ENCODE results near the gene FER.

Gene FER

GRCh38 chr5:108730617-108731340, 16.9 kb upstream of the FER start:
- DNase-seq (ENCODE audit: insufficient read length, low spot score), result no peak
- no peak for TF ChIP-seq POLR2A (IDR thresholded peaks at IDR 0.05; ENCODE audit: low read depth, low read length)
- no peak for FAIRE-seq

- DNase-seq (ENCODE audit: insufficient read length, low spot score), result no peak
- TF ChIP-seq POLR2A (IDR thresholded peaks at IDR 0.05; ENCODE audit: low read depth, low read length), result no peak
- FAIRE-seq, result no peak
These were observed 11.9 kb upstream of the FER start for GRCh38 chr5:108735790-108736189.

- DNase-seq (ENCODE audit: insufficient read length, low spot score), result no peak
- TF ChIP-seq POLR2A (IDR thresholded peaks at IDR 0.05; ENCODE audit: low read depth, low read length), result no peak
- FAIRE-seq, result no peak
These were observed 10.8 kb upstream of the FER start for GRCh38 chr5:108736855-108737254.

GRCh38 chr5:108739376-108739775, 8.3 kb upstream of the FER start:
- DNase-seq (ENCODE audit: insufficient read length, low spot score), result no peak
- peak; percentile 52 for FAIRE-seq
- no peak for TF ChIP-seq POLR2A (IDR thresholded peaks at IDR 0.05; ENCODE audit: low read depth, low read length)

GRCh38 chr5:108739906-108740305, 7.8 kb upstream of the FER start:
- no peak for TF ChIP-seq POLR2A (IDR thresholded peaks at IDR 0.05; ENCODE audit: low read depth, low read length)
- no peak for FAIRE-seq
- no peak for DNase-seq (ENCODE audit: insufficient read length, low spot score)

GRCh38 chr5:108743319-108743718, 4.4 kb upstream of the FER start:
- no peak for DNase-seq (ENCODE audit: insufficient read length, low spot score)
- TF ChIP-seq POLR2A (IDR thresholded peaks at IDR 0.05; ENCODE audit: low read depth, low read length), result no peak
- FAIRE-seq, result no peak

GRCh38 chr5:108743846-108744245, 3.9 kb upstream of the FER start:
- FAIRE-seq (no peak), DNase-seq (ENCODE audit: insufficient read length, low spot score) (no peak)
- TF ChIP-seq POLR2A (IDR thresholded peaks at IDR 0.05; ENCODE audit: low read depth, low read length), result no peak

- no peak for DNase-seq (ENCODE audit: insufficient read length, low spot score)
- no peak for FAIRE-seq
- TF ChIP-seq POLR2A (IDR thresholded peaks at IDR 0.05; ENCODE audit: low read depth, low read length), result no peak
These were observed 455 bp upstream of the FER start for GRCh38 chr5:108747111-108747773.

GRCh38 chr5:108748401-108749127, 867 bp downstream of the FER start:
- TF ChIP-seq POLR2A (IDR thresholded peaks at IDR 0.05; ENCODE audit: low read depth, low read length), result peak; percentile 98
- DNase-seq (ENCODE audit: insufficient read length, low spot score) (peak; percentile 80), FAIRE-seq (peak; percentile 99)

GRCh38 chr5:108749128-108749861, 1.6 kb downstream of the FER start:
- no peak; the same call in 1 of the 2 replicates for TF ChIP-seq POLR2A (IDR thresholded peaks at IDR 0.05; ENCODE audit: low read depth, low read length)
- FAIRE-seq, result peak; percentile 72
- DNase-seq (ENCODE audit: insufficient read length, low spot score), result peak; percentile 51

- DNase-seq (ENCODE audit: insufficient read length, low spot score), result no peak
- no peak for TF ChIP-seq POLR2A (IDR thresholded peaks at IDR 0.05; ENCODE audit: low read depth, low read length)
- FAIRE-seq, result no peak
These were observed 5.6 kb downstream of the FER start for GRCh38 chr5:108753331-108753730.

GRCh38 chr5:108753877-108754276, 6.2 kb downstream of the FER start:
- DNase-seq (ENCODE audit: insufficient read length, low spot score) (no peak), FAIRE-seq (peak; percentile 97)
- TF ChIP-seq POLR2A (IDR thresholded peaks at IDR 0.05; ENCODE audit: low read depth, low read length), result no peak

GRCh38 chr5:108760512-108760911, 12.8 kb downstream of the FER start:
- FAIRE-seq (no peak), DNase-seq (ENCODE audit: insufficient read length, low spot score) (no peak)
- TF ChIP-seq POLR2A (IDR thresholded peaks at IDR 0.05; ENCODE audit: low read depth, low read length), result no peak

GRCh38 chr5:108762660-108763059, 15.0 kb downstream of the FER start:
- no peak for FAIRE-seq
- TF ChIP-seq POLR2A (IDR thresholded peaks at IDR 0.05; ENCODE audit: low read depth, low read length), result no peak

More at GRCh38 chr5:108762660-108763059, 15.0 kb downstream of the FER start:
- no peak for DNase-seq (ENCODE audit: insufficient read length, low spot score)
